Psoas muscle (tissue), 8 donors: ENCODE measurements around the gene PTPN18. TPM values are rescaled to one million over a fixed set of nuclear protein-coding genes. Genes with fewer than 3 reads are reported as not detected.
"Not testable (repeated sequence)": the region's sequence is repeated elsewhere in the genome, so short reads cannot be mapped to it uniquely, and the experiment has no call there.

ENCODE experiments used
- ATAC-seq, 4 donors: fragments of 200-7000 bp; cut with Tn5 transposase; one replicate each; pipeline ENCODE4 v1.9.1; 2020; ENCODE audit warnings: moderate library complexity in 3 of 4, mild to moderate bottlenecking in 2 of 4
- DNase-seq, 2 donors: peaks; one replicate each; pipeline ENCODE4 v3.0.0-alpha.2; 2020
- H3K27ac ChIP-seq: fragments of 200-600 bp; one replicate; pipeline ENCODE4 v1.8.0; 2022
- H3K27me3 ChIP-seq, 3 donors: fragments of 200-600 bp in 1 of 3; one replicate each; pipeline versions ENCODE4 v1.6.1 to v1.8.0; 2013 to 2022; ENCODE audit warnings: low read length in 2 of 3, mild to moderate bottlenecking in 2 of 3, moderate library complexity in 1 of 3; ENCODE audit not compliant: insufficient read depth in 3 of 3
- H3K36me3 ChIP-seq, 2 donors: fragments of 200-600 bp in 1 of 2; one replicate each; pipeline versions ENCODE4 v1.6.1 to v1.8.0; 2013 to 2022; ENCODE audit warnings: low read depth in 1 of 2, mild to moderate bottlenecking in 1 of 2, moderate library complexity in 1 of 2; ENCODE audit not compliant: insufficient read depth in 1 of 2
- H3K4me1 ChIP-seq: fragments of 200-600 bp; one replicate; pipeline ENCODE4 v1.8.0; 2022
- H3K4me3 ChIP-seq: fragments of 200-600 bp; one replicate; pipeline ENCODE4 v1.8.0; 2022; ENCODE audit warnings: mild to moderate bottlenecking
- H3K9me3 ChIP-seq: fragments of 200-600 bp; one replicate; pipeline ENCODE4 v1.8.0; 2022
- CTCF ChIP-seq: fragments of 200-600 bp; IDR thresholded peaks from one replicate; pipeline ENCODE4 v1.8.0; 2022; ENCODE audit warnings: antibody characterized with exemption
- WGBS, 3 donors: extraction: QIAGEN DNeasy Blood & Tissue Kit; methylation state at CpG; one replicate each; pipeline versions ENCODE4 v1.1.6 to v1.1.7; 2013; 5-methylcytosine and 5-hydroxymethylcytosine counted together
- intact Hi-C, 2 donors: fragments of 100-400 bp; cut with DNase I; formaldehyde crosslinking; loops; one replicate each; pipeline versions ENCODE4 v1.11.0 to v1.14.2; 2022
- polyA plus RNA-seq, 3 donors: library from polyadenylated mRNA; stranded (reverse); fragments of 200-250 nt; gene quantifications; one replicate each; pipeline ENCODE4 v1.2.3, GENCODE V29; 2013
- total RNA-seq, 4 donors: library from RNA; stranded (reverse); fragmentation: NEBNext Ultra II Directional in 2 of 4; extraction: Animal tissue kit (Norgen Biotek cat#: 25700) in 2 of 4; gene quantifications; one replicate each; pipeline versions ENCODE4 v1.2.1 to v1.2.4, GENCODE V29; 2021 to 2023
- donor health status: healthy with polysubstance abuse.
- donor health status: DM: no; HTN: no; CAD: no; lungs with moderate emphysema.
- donor health status: Bipolar disorder and iron deficiency.
- donor health status: healthy.
- donor health status: DM: yes; HTN: yes; CAD: no.
- donor health status: DM: no; HTN: no; CAD: no.
- donor health status: DM: no; HTN: no; CAD: no.
- donor health status: DM: yes; HTN: yes; CAD: no.

Gene PTPN18
- total and polyA plus RNA-seq, 7 donors: 6.0 to 10.5 (median 8.6) TPM

- intact Hi-C loops: no loop called here
- no peaks in the 10 kb centered on the region for H3K9me3 ChIP-seq
- H3K4me3 ChIP-seq: no peak overlapping the region
- 92 to 97% (median 94%) methylated on average over 7 of the region's 7 CpGs for WGBS, 3 donors
- TF ChIP-seq CTCF: no peak
- H3K27ac ChIP-seq: no peak overlapping the region
- no peaks in the 10 kb centered on the region for H3K36me3 ChIP-seq
- no peak for DNase-seq
- ATAC-seq: no peak
- no peaks in the 10 kb centered on the region for H3K27me3 ChIP-seq
- H3K4me1 ChIP-seq: peaks cover 4% of the 10 kb centered on the region
Observed at GRCh38 chr2:130393318-130393910, 37.6 kb downstream of the PTPN18 start.

GRCh38 chr2:130406280-130406679 lies 50.4 kb downstream of the PTPN18 start:
- H3K9me3 ChIP-seq, DNase-seq, ATAC-seq, H3K27ac ChIP-seq, H3K4me3 ChIP-seq, H3K27me3 ChIP-seq, H3K4me1 ChIP-seq, intact Hi-C loops, H3K36me3 ChIP-seq: not testable (repeated sequence)
- WGBS, 3 donors: no CpG with 5 or more reads among the region's 2 CpGs

- H3K36me3 ChIP-seq, H3K4me3 ChIP-seq, H3K27ac ChIP-seq, DNase-seq, H3K9me3 ChIP-seq, ATAC-seq, H3K4me1 ChIP-seq, H3K27me3 ChIP-seq, intact Hi-C loops: not testable (repeated sequence)
- WGBS, 3 donors: 83 to 92% (median 86%) methylated on average over 1 of the region's 1 CpG
Observed at GRCh38 chr2:130416693-130417092, 60.8 kb downstream of the PTPN18 start.

GRCh38 chr2:130418845-130419244 lies 63.0 kb downstream of the PTPN18 start:
- H3K4me1 ChIP-seq, ATAC-seq, intact Hi-C loops, H3K36me3 ChIP-seq, H3K9me3 ChIP-seq, DNase-seq, H3K27me3 ChIP-seq, H3K27ac ChIP-seq, H3K4me3 ChIP-seq: not testable (repeated sequence)
- WGBS, 3 donors: 100% methylated on average over 1 of the region's 1 CpG

Other genes with a start within 250 kb of the PTPN18 start
- gene POTEF, start 226.8 kb upstream of the PTPN18 start, total RNA-seq: not detected
- gene POTEF, start 226.8 kb upstream of the PTPN18 start, polyA plus RNA-seq: not detected
- gene CCDC74B, start 210.9 kb upstream of the PTPN18 start, total RNA-seq: not detected
- gene CCDC74B, start 210.9 kb upstream of the PTPN18 start, polyA plus RNA-seq: under 1 TPM; 0.12 to 0.37 (median 0.21) TPM
- 10 to 100 TPM; 17.7 to 26.1 (median 21.9) TPM for gene SMPD4, start 174.5 kb upstream of the PTPN18 start, total RNA-seq
- 10 to 100 TPM; 15.7 to 29.8 (median 24.8) TPM for gene SMPD4, start 174.5 kb upstream of the PTPN18 start, polyA plus RNA-seq
- gene MZT2B, start 173.8 kb upstream of the PTPN18 start, total RNA-seq: 100 to 1,000 TPM; 109 to 160 (median 140) TPM
- 100 to 1,000 TPM in 2 of 3 donors, 10 to 100 TPM in 1; 65.3 to 107 (median 104) TPM for gene MZT2B, start 173.8 kb upstream of the PTPN18 start, polyA plus RNA-seq
- gene TUBA3E, start 157.6 kb upstream of the PTPN18 start, total RNA-seq: not detected
- gene TUBA3E, start 157.6 kb upstream of the PTPN18 start, polyA plus RNA-seq: under 1 TPM in 2 of 3 donors, not detected in 1; 0.01 to 0.04 TPM
- gene IMP4, start 13.2 kb upstream of the PTPN18 start, total RNA-seq: 100 to 1,000 TPM in 3 of 4 donors, 10 to 100 TPM in 1; 74.4 to 118 (median 105) TPM
- gene IMP4, start 13.2 kb upstream of the PTPN18 start, polyA plus RNA-seq: 100 to 1,000 TPM; 148 to 270 (median 194) TPM
- gene POTEI, start 153.3 kb downstream of the PTPN18 start, total RNA-seq: not detected
- not detected for gene POTEI, start 153.3 kb downstream of the PTPN18 start, polyA plus RNA-seq
- gene CFC1B, start 165.2 kb downstream of the PTPN18 start, total RNA-seq: not detected
- gene CFC1B, start 165.2 kb downstream of the PTPN18 start, polyA plus RNA-seq: not detected
- gene CFC1, start 243.5 kb downstream of the PTPN18 start, total RNA-seq: not detected
- gene CFC1, start 243.5 kb downstream of the PTPN18 start, polyA plus RNA-seq: not detected